H1 (cell line): ENCODE measurements around the gene COLQ.

ENCODE experiments used
- POLR2A ChIP-seq, 2 experiments: IDR thresholded peaks; 1 replicate in 1 of 2; 2 replicates in 1 of 2; pipeline ENCODE4 v1.6.1; 2011; ENCODE audit warnings: low read depth in 2 of 2, low read length in 2 of 2, mild to moderate bottlenecking in 2 of 2; ENCODE audit errors: control extremely low read depth in 1 of 2
- SIRT6 ChIP-seq: IDR thresholded peaks from one replicate; pipeline ENCODE4 v1.7.1; 2012; ENCODE audit warnings: low read length, inconsistent platforms
- TF ChIP-seq, protein P1 (sequence below), 3 experiments: IDR thresholded peaks; 1 replicate in 2 of 3; 2 replicates in 1 of 3; pipeline versions ENCODE4 v1.5.1 to v1.6.1; 2011; ENCODE audit warnings: low read length in 3 of 3, mild to moderate bottlenecking in 3 of 3, inconsistent platforms in 2 of 3, low read depth in 1 of 3, moderate library complexity in 1 of 3; ENCODE audit not compliant: insufficient read depth in 1 of 3; ENCODE audit errors: control extremely low read depth in 1 of 3

DNA sequence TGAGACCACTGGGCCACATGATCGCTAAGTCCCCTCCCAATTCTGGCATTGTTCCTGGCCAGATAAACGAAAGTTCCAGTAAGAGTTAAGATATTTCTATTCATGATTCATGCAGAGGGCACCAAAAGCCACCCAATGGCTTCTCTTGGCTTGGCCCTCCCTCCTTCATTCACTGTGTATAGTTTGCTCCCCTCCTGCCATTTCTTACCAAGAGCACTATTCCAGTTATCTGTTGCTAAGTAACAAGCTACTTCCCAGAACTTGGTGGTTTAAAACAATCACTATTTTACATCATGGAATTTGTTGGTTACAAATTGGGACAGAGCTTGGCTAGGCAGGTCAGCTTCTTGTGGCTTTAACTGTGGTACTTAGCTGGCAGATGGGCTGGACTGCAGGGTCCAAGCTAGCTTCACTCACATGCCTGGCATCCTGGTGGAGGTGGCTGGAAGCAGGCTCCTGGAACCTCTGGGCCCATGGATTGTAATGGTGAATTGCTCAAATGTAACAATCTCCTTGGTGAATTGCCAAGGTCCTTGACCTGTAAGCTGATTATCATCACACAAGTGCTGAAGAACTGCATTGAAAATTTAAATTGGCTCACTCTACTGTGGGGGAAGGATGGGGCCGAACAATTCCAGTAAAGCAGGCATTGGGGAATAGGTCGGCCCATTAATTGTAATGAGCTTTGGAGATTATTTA, 77.5 kb downstream of the COLQ start:
- TF ChIP-seq SIRT6 = no peak
- TF ChIP-seq, protein P1, sequence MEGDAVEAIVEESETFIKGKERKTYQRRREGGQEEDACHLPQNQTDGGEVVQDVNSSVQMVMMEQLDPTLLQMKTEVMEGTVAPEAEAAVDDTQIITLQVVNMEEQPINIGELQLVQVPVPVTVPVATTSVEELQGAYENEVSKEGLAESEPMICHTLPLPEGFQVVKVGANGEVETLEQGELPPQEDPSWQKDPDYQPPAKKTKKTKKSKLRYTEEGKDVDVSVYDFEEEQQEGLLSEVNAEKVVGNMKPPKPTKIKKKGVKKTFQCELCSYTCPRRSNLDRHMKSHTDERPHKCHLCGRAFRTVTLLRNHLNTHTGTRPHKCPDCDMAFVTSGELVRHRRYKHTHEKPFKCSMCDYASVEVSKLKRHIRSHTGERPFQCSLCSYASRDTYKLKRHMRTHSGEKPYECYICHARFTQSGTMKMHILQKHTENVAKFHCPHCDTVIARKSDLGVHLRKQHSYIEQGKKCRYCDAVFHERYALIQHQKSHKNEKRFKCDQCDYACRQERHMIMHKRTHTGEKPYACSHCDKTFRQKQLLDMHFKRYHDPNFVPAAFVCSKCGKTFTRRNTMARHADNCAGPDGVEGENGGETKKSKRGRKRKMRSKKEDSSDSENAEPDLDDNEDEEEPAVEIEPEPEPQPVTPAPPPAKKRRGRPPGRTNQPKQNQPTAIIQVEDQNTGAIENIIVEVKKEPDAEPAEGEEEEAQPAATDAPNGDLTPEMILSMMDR (IDR thresholded peaks at IDR 0.05; ENCODE audit: control extremely low read depth in 1 of 3, insufficient read depth in 1 of 3, low read depth in 1 of 3, low read length in 3 of 3) = no peak
- TF ChIP-seq POLR2A (IDR thresholded peaks at IDR 0.05; ENCODE audit: control extremely low read depth in 1 of 2, low read depth in 2 of 2, low read length in 2 of 2) = no peak
